ENCODE results near the gene POLH. TPM values are rescaled to one million over a fixed set of nuclear protein-coding genes. Genes with fewer than 3 reads are reported as not detected.
A peak's percentile ranks its signal among the peaks of the same experiment; 100 is the strongest.

POLH gene
- total RNA-seq, 1 donor from 2014 or later = 12.4 TPM

- no peak for DNase-seq
Measured at GRCh38 chr6:43606019-43606418, 30.0 kb downstream of the POLH start.

GRCh38 chr6:43608310-43608763 lies 32.4 kb downstream of the POLH start:
- peak; percentile 85 for DNase-seq

- DNase-seq = no peak
Measured at GRCh38 chr6:43608807-43609206, 32.8 kb downstream of the POLH start.

- DNase-seq = no peak
Measured at GRCh38 chr6:43609402-43609801, 33.4 kb downstream of the POLH start.

GRCh38 chr6:43610431-43610830 lies 34.4 kb downstream of the POLH start:
- DNase-seq = no peak

- no peak for DNase-seq
Measured at GRCh38 chr6:43613721-43614395, 37.9 kb downstream of the POLH start.

- DNase-seq = no peak
Measured at GRCh38 chr6:43614396-43614730, 38.4 kb downstream of the POLH start.

- DNase-seq = no peak
Measured at GRCh38 chr6:43616725-43617472, 40.9 kb downstream of the POLH start.

GRCh38 chr6:43621078-43621835 lies 45.3 kb downstream of the POLH start:
- no peak for DNase-seq

GRCh38 chr6:43621836-43622180 lies 45.8 kb downstream of the POLH start:
- DNase-seq = no peak

- no peak for DNase-seq
Measured at GRCh38 chr6:43622541-43622940, 46.6 kb downstream of the POLH start.

GRCh38 chr6:43623880-43624785 lies 48.1 kb downstream of the POLH start:
- no peak for DNase-seq

GRCh38 chr6:43624786-43625288 lies 48.9 kb downstream of the POLH start:
- DNase-seq = no peak

- no peak for DNase-seq
Measured at GRCh38 chr6:43625393-43625992, 49.5 kb downstream of the POLH start.

- DNase-seq = peak; percentile 75
Measured at GRCh38 chr6:43627008-43627825, 51.2 kb downstream of the POLH start.

GRCh38 chr6:43628393-43629103 lies 52.6 kb downstream of the POLH start:
- peak; percentile 72 for DNase-seq

GRCh38 chr6:43629104-43629504 lies 53.1 kb downstream of the POLH start, which contains the start of gene GTPBP2:
TSS of gene GTPBP2 (minus strand) at chr6:43629264. CDS start at chr6:43629162, 102 bp downstream.
- DNase-seq = peak; percentile 100

- DNase-seq = peak; percentile 99
Measured at GRCh38 chr6:43629505-43630300, 53.7 kb downstream of the POLH start.
